A549 (cell line): Measurements from ENCODE around the gene LSM11. TPM values are rescaled to one million over a fixed set of nuclear protein-coding genes. Genes with fewer than 3 reads are reported as not detected.

Source experiments
- ATAC-seq, 2 experiments: fragments of 200-7000 bp in 1 of 2; fragments of >200 bp in 1 of 2; cut with Nextera tagmentation in 1 of 2; cut with Tn5 transposase in 1 of 2; 3 replicates each; pipeline versions ENCODE4 v1.8.0 to v1.9.1; 2018 to 2020; ENCODE audit warnings: mild to moderate bottlenecking in 1 of 2, moderate library complexity in 1 of 2
- CTCF ChIA-PET: fragments of 300-600 bp; sonication (Branson Sonifier 250); formaldehyde crosslinking; extraction: SDS; loops from one replicate; lab custom pipeline; 2021; ENCODE audit warnings: antibody characterized with exemption, inconsistent platforms; lab: Yijun Ruan, JAX
- POLR2A ChIA-PET: fragments of 350-600 bp; formaldehyde crosslinking; extraction: SDS; loops from one replicate; lab custom pipeline; 2021; ENCODE audit warnings: antibody characterized with exemption, inconsistent platforms; lab: Yijun Ruan, JAX
- DNase-seq, 2 experiments: peaks; one replicate each; pipeline versions ENCODE4 v3.0.0 to v3.0.0-alpha.2; 2011 to 2016; ENCODE audit warnings: low read depth in 1 of 2, low spot score in 1 of 2
- FAIRE-seq: peaks from 2 replicates; lab custom pipeline; 2011; peaks lifted over from hg19 to GRCh38; lab: Jason Lieb, UNC
- H3K27ac ChIP-seq, 2 experiments: fragments of >200 bp; sonication (Bioruptor Twin); formaldehyde crosslinking; 3 replicates each; pipeline ENCODE4 v1.5.1; 2016 to 2017
- H3K4me1 ChIP-seq: fragments of >200 bp; sonication (Bioruptor Twin); formaldehyde crosslinking; 3 replicates; pipeline ENCODE4 v1.6.1; 2016
- H3K4me2 ChIP-seq: fragments of >200 bp; sonication (Bioruptor Twin); formaldehyde crosslinking; 3 replicates; pipeline ENCODE4 v1.6.1; 2016
- H3K4me3 ChIP-seq: fragments of >200 bp; sonication (Bioruptor Twin); formaldehyde crosslinking; 3 replicates; pipeline ENCODE4 v1.5.1; 2016
- H3K9me3 ChIP-seq: fragments of >200 bp; sonication (Bioruptor Twin); formaldehyde crosslinking; 3 replicates; pipeline ENCODE4 v1.6.1; 2016
- CBX2 ChIP-seq: fragments of 200-600 bp; sonication (generic); IDR thresholded peaks from 2 replicates; pipeline ENCODE4 v1.6.1; 2016; ENCODE audit warnings: low read depth, mild to moderate bottlenecking, borderline replicate concordance
- CBX8 ChIP-seq: fragments of 200-600 bp; sonication (generic); IDR thresholded peaks from 2 replicates; pipeline ENCODE4 v1.6.1; 2016
- E2F6 ChIP-seq: IDR thresholded peaks from 2 replicates; pipeline ENCODE4 v1.6.1; 2012; ENCODE audit warnings: low read depth, borderline replicate concordance
- EP300 ChIP-seq, 2 experiments: fragments of >200 bp; sonication (Bioruptor Twin); formaldehyde crosslinking; IDR thresholded peaks; 2 replicates in 1 of 2; 3 replicates in 1 of 2; pipeline ENCODE4 v1.6.1; 2016 to 2017
- FOSB ChIP-seq: fragments of 250-450 bp; sonication (Bioruptor Pico); IDR thresholded peaks from 2 replicates; pipeline ENCODE4 v1.5.0; 2020; ENCODE audit warnings: mild to moderate bottlenecking, moderate library complexity
- FOXS1 ChIP-seq: fragments of 250-450 bp; sonication (Bioruptor Pico); IDR thresholded peaks from 2 replicates; pipeline ENCODE4 v1.5.0; 2020; ENCODE audit warnings: mild to moderate bottlenecking, moderate library complexity
- GATA3 ChIP-seq: IDR thresholded peaks from 2 replicates; pipeline ENCODE4 v1.6.1; 2012; ENCODE audit warnings: borderline replicate concordance
- HEYL ChIP-seq: fragments of 250-450 bp; sonication (Bioruptor Pico); IDR thresholded peaks from 2 replicates; pipeline ENCODE4 v1.8.0; 2021; ENCODE audit warnings: mild to moderate bottlenecking, moderate library complexity
- HOXB13 ChIP-seq: fragments of 250-450 bp; sonication (Bioruptor Pico); IDR thresholded peaks from 2 replicates; pipeline ENCODE4 v1.5.0; 2020; ENCODE audit warnings: low read depth, mild to moderate bottlenecking, moderate library complexity
- HOXB5 ChIP-seq: fragments of 250-450 bp; sonication (Bioruptor Pico); IDR thresholded peaks from 2 replicates; pipeline ENCODE4 v1.5.0; 2020; ENCODE audit warnings: mild to moderate bottlenecking, moderate library complexity
- JUN ChIP-seq, 2 experiments: fragments of >200 bp; sonication (Bioruptor Twin); formaldehyde crosslinking; IDR thresholded peaks; 2 replicates in 1 of 2; 3 replicates in 1 of 2; pipeline ENCODE4 v1.6.1; 2016 to 2017
- MAFK ChIP-seq: fragments of 450-650 bp; IDR thresholded peaks from 2 replicates; pipeline ENCODE4 v1.6.1; 2014; ENCODE audit not compliant: partially characterized antibody
- MYC ChIP-seq: IDR thresholded peaks from 2 replicates; pipeline ENCODE4 v1.6.1; 2012; ENCODE audit warnings: mild to moderate bottlenecking, inconsistent platforms, low read length, improper control_type of control experiment, borderline replicate concordance
- NFE2L2 ChIP-seq: fragments of 150-350 bp; conservative IDR thresholded peaks from 2 replicates; pipeline ENCODE4 v1.6.1; 2014; ENCODE audit warnings: low read length
- NPAS2 ChIP-seq: fragments of 250-450 bp; sonication (Bioruptor Pico); IDR thresholded peaks from 2 replicates; pipeline ENCODE4 v1.8.0; 2022; ENCODE audit warnings: mild to moderate bottlenecking, moderate library complexity, borderline replicate concordance
- NR3C1 ChIP-seq: fragments of >200 bp; sonication (Bioruptor Twin); formaldehyde crosslinking; IDR thresholded peaks from 3 replicates; pipeline ENCODE4 v1.6.1; 2017
- PHF8 ChIP-seq: fragments of 200-600 bp; sonication (generic); IDR thresholded peaks from 2 replicates; pipeline ENCODE4 v1.6.1; 2016; ENCODE audit warnings: low read depth, mild to moderate bottlenecking, antibody characterized with exemption, moderate library complexity, borderline replicate concordance
- RCOR1 ChIP-seq: fragments of 150-350 bp; IDR thresholded peaks from 2 replicates; pipeline ENCODE4 v1.6.1; 2014; ENCODE audit warnings: antibody characterized with exemption, low read length, low read depth
- REST ChIP-seq: fragments of 200-600 bp; sonication (generic); IDR thresholded peaks from 2 replicates; pipeline ENCODE4 v1.6.1; 2016; ENCODE audit warnings: antibody characterized with exemption, mild to moderate bottlenecking, moderate library complexity
- RFX5 ChIP-seq: fragments of 450-650 bp; IDR thresholded peaks from 2 replicates; pipeline ENCODE4 v1.7.1; 2014; ENCODE audit warnings: antibody characterized with exemption, mild to moderate bottlenecking, moderate library complexity
- ZFP36 ChIP-seq: fragments of 450-650 bp; IDR thresholded peaks from 2 replicates; pipeline ENCODE4 v1.6.1; 2014; ENCODE audit warnings: borderline replicate concordance; ENCODE audit not compliant: partially characterized antibody
- WGBS: methylation state at CpG from one replicate; pipeline ENCODE4 v1.1.6; 2017; ENCODE audit errors: missing lambda C conversion rate; 5-methylcytosine and 5-hydroxymethylcytosine counted together
- polyA plus RNA-seq, 4 experiments: library from polyadenylated mRNA; depleted of rRNA in 3 of 4; stranded (reverse); fragments of >200 nt; fragmentation: RNase III in 1 of 4; extraction: RNeasy Plus Mini Kit Qiagen cat#74134 plus additional on column Dnase treatment in 1 of 4; gene quantifications; 2 replicates in 3 of 4; 3 replicates in 1 of 4; pipeline ENCODE4 v1.2.3, GENCODE V29; 2011 to 2017

The LSM11 gene
- polyA plus RNA-seq, 2 of the 4 experiments (the other 2 are of a cell fraction) = 2.9 to 4.1 TPM

- no peak for DNase-seq
- Histone ChIP-seq H3K27ac (no peak overlapping the region), H3K4me1 (peaks cover 5% of the 10 kb centered on the region; the same call in 2 of the 3 replicates), H3K4me3 (no peak overlapping the region), H3K9me3 (no peaks in the 10 kb centered on the region), H3K4me2 (no peak overlapping the region)
- POLR2A ChIA-PET = no interaction called here
- no peak for TF ChIP-seq FOSB (CRISPR knock-in tag)
- no peak for TF ChIP-seq MAFK
- WGBS = 86% methylated on average over 1 of the region's 1 CpG
- CTCF ChIA-PET = interaction anchor here (0.8 to 10.1 kb wide), 5 partner anchors 10 to 1357 kb away, joined by 3 to 78 read pairs (median 3); no protein-coding TSS in a partner anchor
- FAIRE-seq = no peak
- no peak for ATAC-seq
Measured at GRCh38 chr5:157750320-157750719, 6.8 kb downstream of the LSM11 start.

- no peak for DNase-seq
Measured at GRCh38 chr5:157756122-157756521, 12.6 kb downstream of the LSM11 start.

GRCh38 chr5:157758706-157759105 is 15.2 kb downstream of the LSM11 start:
- no peak overlapping the region for H3K4me3 ChIP-seq
- ATAC-seq (no peak), FAIRE-seq (no peak)

More at GRCh38 chr5:157756122-157756521, 12.6 kb downstream of the LSM11 start:
- TF ChIP-seq EP300 (IDR thresholded peaks at IDR 0.05) = no peak
- TF ChIP-seq GATA3 = no peak
- no peak for TF ChIP-seq NFE2L2
- no peak for TF ChIP-seq HEYL (CRISPR knock-in tag)
- no peak for TF ChIP-seq PHF8
- no peak for TF ChIP-seq NR3C1
- no peak for TF ChIP-seq E2F6
- no peak for TF ChIP-seq ZFP36
- no peak for TF ChIP-seq RCOR1
- no peak for TF ChIP-seq NPAS2 (CRISPR knock-in tag)
- Histone ChIP-seq H3K4me2 (no peak overlapping the region), H3K9me3 (no peaks in the 10 kb centered on the region), H3K4me3 (no peak overlapping the region), H3K4me1 (no peaks in the 10 kb centered on the region), H3K27ac (no peak overlapping the region)
- ChIA-PET POLR2A (no interaction called here), CTCF (interaction anchor here (1.2 kb wide), 1 partner anchor 13 kb away, joined by 5 read pairs; the partner anchor contains the start of gene LSM11)
- WGBS = 92% methylated on average over 3 of the region's 3 CpGs
- ATAC-seq (no peak), FAIRE-seq (no peak)

More at GRCh38 chr5:157758706-157759105, 15.2 kb downstream of the LSM11 start:
- ChIA-PET POLR2A (no interaction called here), CTCF (interaction anchor here (0.7 to 7.8 kb wide), 4 partner anchors 9 to 1348 kb away, joined by 3 to 78 read pairs (median 16); partner anchors contain the start of gene LSM11)
- no peak for DNase-seq
- 94% methylated on average over 1 of the region's 1 CpG for WGBS
- Histone ChIP-seq H3K27ac (no peak overlapping the region), H3K4me2 (no peak overlapping the region), H3K9me3 (no peaks in the 10 kb centered on the region), H3K4me1 (no peaks in the 10 kb centered on the region)
- TF ChIP-seq FOSB (CRISPR knock-in tag) (no peak), CBX8 (no peak), EP300 (IDR thresholded peaks at IDR 0.05) (no peak), MYC (no peak), REST (no peak), NPAS2 (CRISPR knock-in tag) (no peak), HOXB13 (CRISPR knock-in tag) (no peak), JUN (IDR thresholded peaks at IDR 0.05) (no peak), CBX2 (no peak), E2F6 (no peak), PHF8 (no peak), NFE2L2 (no peak), HOXB5 (CRISPR knock-in tag) (no peak), FOXS1 (CRISPR knock-in tag) (no peak), RFX5 (no peak)
